GM18499 (cell line): Measurements from ENCODE around the gene CALML6.
"Not testable (repeated sequence)": the region's sequence is repeated elsewhere in the genome, so short reads cannot be mapped to it uniquely, and the experiment has no call there.

ENCODE experiments used
- ATAC-seq: cut with Tn5 transposase; IDR thresholded peaks from one replicate; pipeline ENCODE4 v1.9.1; 2021; ENCODE audit warnings: moderate number of reproducible peaks; ENCODE audit not compliant: insufficient read depth, unreplicated experiment

Gene CALML6

GRCh38 chr1:1922956-1923833 is 8.1 kb downstream of the CALML6 start:
- no peak for ATAC-seq

- ATAC-seq = no peak
Measured at GRCh38 chr1:1924386-1924785, 9.3 kb downstream of the CALML6 start.

GRCh38 chr1:1924849-1925248 is 9.8 kb downstream of the CALML6 start:
- ATAC-seq = no peak

GRCh38 chr1:1925437-1926345 is 10.6 kb downstream of the CALML6 start:
- ATAC-seq = no peak

- ATAC-seq = no peak
Measured at GRCh38 chr1:1926346-1926811, 11.3 kb downstream of the CALML6 start.

- ATAC-seq = no peak
Measured at GRCh38 chr1:1926886-1927660, 12.0 kb downstream of the CALML6 start.

GRCh38 chr1:1927751-1928150 is 12.7 kb downstream of the CALML6 start:
- no peak for ATAC-seq

- no peak for ATAC-seq
Measured at GRCh38 chr1:1928231-1929101, 13.4 kb downstream of the CALML6 start.

- ATAC-seq = no peak
Measured at GRCh38 chr1:1929102-1929638, 14.1 kb downstream of the CALML6 start.

- ATAC-seq = no peak
Measured at GRCh38 chr1:1929639-1930545, 14.8 kb downstream of the CALML6 start.

GRCh38 chr1:1934848-1935247 is 19.8 kb downstream of the CALML6 start:
- not testable (repeated sequence) for ATAC-seq

GRCh38 chr1:1937061-1937460 is 22.0 kb downstream of the CALML6 start:
- ATAC-seq = no peak

- ATAC-seq = no peak
Measured at GRCh38 chr1:1937549-1938275, 22.7 kb downstream of the CALML6 start.

- no peak for ATAC-seq
Measured at GRCh38 chr1:1938276-1938573, 23.2 kb downstream of the CALML6 start.

GRCh38 chr1:1938613-1939295 is 23.7 kb downstream of the CALML6 start:
- no peak for ATAC-seq

- ATAC-seq = no peak
Measured at GRCh38 chr1:1939296-1940122, 24.4 kb downstream of the CALML6 start.
